Islet precursor cell (in vitro differentiated cells): ENCODE results near the gene CYP26B1.
A peak's percentile ranks its signal among the peaks of the same experiment; 100 is the strongest.

Experiments used
- DNase-seq: peaks from one replicate; pipeline ENCODE4 v3.0.0-alpha.2; 2018

Gene CYP26B1

GRCh38 chr2:72128059-72128842 lies 19.4 kb downstream of the CYP26B1 start:
- DNase-seq = peak; percentile 46

GRCh38 chr2:72127401-72128058 lies 20.1 kb downstream of the CYP26B1 start:
- DNase-seq = peak; percentile 51

- DNase-seq = peak; percentile 34
These were observed 21.2 kb downstream of the CYP26B1 start for GRCh38 chr2:72126186-72127100.

GRCh38 chr2:72124376-72124775 lies 23.3 kb downstream of the CYP26B1 start:
- DNase-seq = no peak

- no peak for DNase-seq
These were observed 26.5 kb downstream of the CYP26B1 start for GRCh38 chr2:72121153-72121552.

- DNase-seq = no peak
These were observed 28.7 kb downstream of the CYP26B1 start for GRCh38 chr2:72118951-72119350.

GRCh38 chr2:72118386-72118785 lies 29.3 kb downstream of the CYP26B1 start:
- DNase-seq = no peak

- DNase-seq = no peak
These were observed 29.9 kb downstream of the CYP26B1 start for GRCh38 chr2:72117718-72118117.

GRCh38 chr2:72117029-72117428 lies 30.6 kb downstream of the CYP26B1 start:
- DNase-seq = no peak

- DNase-seq = no peak
These were observed 31.6 kb downstream of the CYP26B1 start for GRCh38 chr2:72116081-72116533.

GRCh38 chr2:72115110-72116080 lies 32.3 kb downstream of the CYP26B1 start:
- DNase-seq = peak; percentile 100

- DNase-seq = peak; percentile 84
These were observed 33.0 kb downstream of the CYP26B1 start for GRCh38 chr2:72114693-72115051.

GRCh38 chr2:72113847-72114692 lies 33.6 kb downstream of the CYP26B1 start:
- peak; percentile 30 for DNase-seq

GRCh38 chr2:72112981-72113846 lies 34.4 kb downstream of the CYP26B1 start:
- DNase-seq = no peak

GRCh38 chr2:72112401-72112800 lies 35.3 kb downstream of the CYP26B1 start:
- DNase-seq = peak; percentile 35

- DNase-seq = no peak
These were observed 36.6 kb downstream of the CYP26B1 start for GRCh38 chr2:72111061-72111460.

- DNase-seq = peak; percentile 33
These were observed 37.8 kb downstream of the CYP26B1 start for GRCh38 chr2:72109904-72110303.

- DNase-seq = peak; percentile 37
These were observed 38.4 kb downstream of the CYP26B1 start for GRCh38 chr2:72109291-72109690.

- DNase-seq = no peak
These were observed 39.5 kb downstream of the CYP26B1 start for GRCh38 chr2:72108121-72108520.

GRCh38 chr2:72106978-72107377 lies 40.7 kb downstream of the CYP26B1 start:
- peak; percentile 35 for DNase-seq
